Mesendoderm (in vitro differentiated cells): Measurements from ENCODE around the gene SLC27A4.

Experiments
- DNase-seq: peaks from one replicate; pipeline ENCODE4 v3.0.0; 2013
- H2AK5ac ChIP-seq: 2 replicates; pipeline ENCODE4 v1.6.1; 2013; ENCODE audit warnings: low read length, inconsistent platforms
- H2BK120ac ChIP-seq: 2 replicates; pipeline ENCODE4 v1.6.1; 2013; ENCODE audit warnings: low read depth, mild to moderate bottlenecking, low read length, moderate library complexity, mixed read lengths
- H2BK15ac ChIP-seq: replicated peaks from 2 replicates; pipeline ENCODE4 v1.6.1; 2013; ENCODE audit warnings: low read depth, mild to moderate bottlenecking, moderate library complexity
- H2BK5ac ChIP-seq: 2 replicates; pipeline ENCODE4 v1.6.1; 2013; ENCODE audit warnings: low read length, inconsistent platforms
- H3K18ac ChIP-seq: 2 replicates; pipeline ENCODE4 v1.6.1; 2013; ENCODE audit warnings: mild to moderate bottlenecking, low read length, mixed read lengths
- H3K23ac ChIP-seq: one replicate; pipeline ENCODE4 v1.6.1; 2013; ENCODE audit warnings: low read length
- H3K27ac ChIP-seq: 2 replicates; pipeline ENCODE4 v1.5.1; 2013; ENCODE audit warnings: low read depth, mild to moderate bottlenecking, inconsistent platforms, low read length, moderate library complexity
- H3K27me3 ChIP-seq: 2 replicates; pipeline ENCODE4 v1.6.1; 2013; ENCODE audit warnings: low read length, control low read depth, mild to moderate bottlenecking, inconsistent platforms; ENCODE audit not compliant: insufficient read depth, poor library complexity
- H3K36me3 ChIP-seq: 2 replicates; pipeline ENCODE4 v1.6.1; 2013; ENCODE audit warnings: low read length, inconsistent platforms; ENCODE audit not compliant: control insufficient read depth, insufficient read depth
- H3K4ac ChIP-seq: one replicate; pipeline ENCODE4 v1.6.1; 2013; ENCODE audit warnings: low read depth, mild to moderate bottlenecking, low read length, moderate library complexity
- H3K4me1 ChIP-seq: 2 replicates; pipeline ENCODE4 v1.6.1; 2013; ENCODE audit warnings: low read depth, low read length, inconsistent platforms; ENCODE audit not compliant: control insufficient read depth
- H3K4me2 ChIP-seq: 2 replicates; pipeline ENCODE4 v1.6.1; 2013; ENCODE audit warnings: low read length
- H3K4me3 ChIP-seq: 2 replicates; pipeline ENCODE4 v1.5.1; 2013; ENCODE audit warnings: mild to moderate bottlenecking, low read length
- H3K56ac ChIP-seq: one replicate; pipeline ENCODE4 v1.6.1; 2013; ENCODE audit warnings: low read length
- H3K79me1 ChIP-seq: 2 replicates; pipeline ENCODE4 v1.6.1; 2013; ENCODE audit warnings: low read length, inconsistent platforms
- H3K79me2 ChIP-seq: 2 replicates; pipeline ENCODE4 v1.6.1; 2013; ENCODE audit warnings: mild to moderate bottlenecking, low read length; ENCODE audit not compliant: control insufficient read depth, insufficient read depth
- H3K9ac ChIP-seq: 2 replicates; pipeline ENCODE4 v1.6.1; 2013; ENCODE audit warnings: low read length, inconsistent platforms
- H4K5ac ChIP-seq: one replicate; pipeline ENCODE4 v1.6.1; 2013; ENCODE audit warnings: low read length
- H4K8ac ChIP-seq: one replicate; pipeline ENCODE4 v1.6.1; 2013; ENCODE audit warnings: low read depth, mild to moderate bottlenecking, control low read depth, low read length, moderate library complexity
- WGBS: extraction: QIAGEN DNeasy Blood & Tissue Kit; methylation state at CpG from one replicate; pipeline ENCODE4 v1.1.7; 2013; ENCODE audit warnings: low lambda C conversion rate, missing lambda C conversion rate; ENCODE audit not compliant: insufficient coverage; ENCODE audit errors: extremely low coverage; 5-methylcytosine and 5-hydroxymethylcytosine counted together

The SLC27A4 gene

GRCh38 chr9:128361296-128361985, 21.1 kb downstream of the SLC27A4 start:
- no peak overlapping the region for H2AK5ac ChIP-seq
- no peaks in the 10 kb centered on the region for H3K27me3 ChIP-seq
- H2BK120ac ChIP-seq, result no peak overlapping the region
- H3K4me3 ChIP-seq, result no peak overlapping the region
- no peak overlapping the region for H3K9ac ChIP-seq
- H3K27ac ChIP-seq, result no peak overlapping the region
- H3K4ac ChIP-seq, result no peak overlapping the region
- H3K18ac ChIP-seq, result no peak overlapping the region
- no peak overlapping the region for H3K4me2 ChIP-seq
- no peak for DNase-seq
- no CpG with 5 or more reads among the region's 14 CpGs for WGBS
- H3K23ac ChIP-seq, result no peak overlapping the region
- H3K36me3 ChIP-seq, result no peaks in the 10 kb centered on the region
- no peak overlapping the region for H4K8ac ChIP-seq
- no peaks in the 10 kb centered on the region for H3K79me1 ChIP-seq
- H3K79me2 ChIP-seq, result no peaks in the 10 kb centered on the region
- H2BK5ac ChIP-seq, result no peak overlapping the region
- no peak overlapping the region for H3K56ac ChIP-seq
- H4K5ac ChIP-seq, result no peak overlapping the region
- no peak overlapping the region for H2BK15ac ChIP-seq
- peaks cover 5% of the 10 kb centered on the region for H3K4me1 ChIP-seq

- peak overlapping the region; percentile 10 for H3K56ac ChIP-seq
- no peak overlapping the region for H3K18ac ChIP-seq
- WGBS, result no CpG with 5 or more reads among the region's 20 CpGs
- H2BK120ac ChIP-seq, result no peak overlapping the region
- no peak overlapping the region for H3K4ac ChIP-seq
- H3K79me2 ChIP-seq, result no peaks in the 10 kb centered on the region
- H3K23ac ChIP-seq, result no peak overlapping the region
- peak overlapping the region; percentile 35 for H3K9ac ChIP-seq
- H3K4me3 ChIP-seq, result no peak overlapping the region
- H3K36me3 ChIP-seq, result no peaks in the 10 kb centered on the region
- H3K79me1 ChIP-seq, result no peaks in the 10 kb centered on the region
- peaks cover 5% of the 10 kb centered on the region for H3K4me1 ChIP-seq
- no peak overlapping the region for H2AK5ac ChIP-seq
- H3K27ac ChIP-seq, result no peak overlapping the region
- no peak overlapping the region for H2BK15ac ChIP-seq
- H2BK5ac ChIP-seq, result no peak overlapping the region
- no peak overlapping the region for H4K5ac ChIP-seq
- H3K27me3 ChIP-seq, result no peaks in the 10 kb centered on the region
- no peak overlapping the region for H4K8ac ChIP-seq
- H3K4me2 ChIP-seq, result peak overlapping the region; percentile 21
- peak; percentile 88 for DNase-seq
Measured at GRCh38 chr9:128361986-128362646, 21.8 kb downstream of the SLC27A4 start.

GRCh38 chr9:128362774-128363173, 22.4 kb downstream of the SLC27A4 start:
- no peak overlapping the region for H3K4me3 ChIP-seq
- H2AK5ac ChIP-seq, result no peak overlapping the region
- no peak overlapping the region for H2BK5ac ChIP-seq
- H4K8ac ChIP-seq, result no peak overlapping the region
- no peak overlapping the region for H2BK15ac ChIP-seq
- H3K36me3 ChIP-seq, result no peaks in the 10 kb centered on the region
- no peak overlapping the region for H3K18ac ChIP-seq
- no peak overlapping the region for H3K23ac ChIP-seq
- WGBS, result no CpG with 5 or more reads among the region's 3 CpGs
- no peaks in the 10 kb centered on the region for H3K79me2 ChIP-seq
- no peak overlapping the region for H3K27ac ChIP-seq
- H3K4ac ChIP-seq, result no peak overlapping the region
- no peak overlapping the region for H4K5ac ChIP-seq
- no peaks in the 10 kb centered on the region for H3K27me3 ChIP-seq
- H3K9ac ChIP-seq, result no peak overlapping the region
- H2BK120ac ChIP-seq, result no peak overlapping the region
- no peak overlapping the region for H3K4me2 ChIP-seq
- H3K56ac ChIP-seq, result no peak overlapping the region
- DNase-seq, result no peak
- H3K4me1 ChIP-seq, result peaks cover 5% of the 10 kb centered on the region
- no peaks in the 10 kb centered on the region for H3K79me1 ChIP-seq

- H3K56ac ChIP-seq, result peak overlapping the region; percentile 73
- H3K27me3 ChIP-seq, result no peaks in the 10 kb centered on the region
- H2AK5ac ChIP-seq, result peak overlapping the region; percentile 82
- H2BK15ac ChIP-seq, result no peak overlapping the region
- no peak overlapping the region for H2BK5ac ChIP-seq
- no peak for DNase-seq
- H3K4me3 ChIP-seq, result no peak overlapping the region
- no peak overlapping the region for H3K23ac ChIP-seq
- H3K4me1 ChIP-seq, result peaks cover 7% of the 10 kb centered on the region
- H3K27ac ChIP-seq, result no peak overlapping the region
- H3K36me3 ChIP-seq, result no peaks in the 10 kb centered on the region
- WGBS, result no CpG with 5 or more reads among the region's 4 CpGs
- no peaks in the 10 kb centered on the region for H3K79me1 ChIP-seq
- H2BK120ac ChIP-seq, result no peak overlapping the region
- peak overlapping the region; percentile 54 for H3K9ac ChIP-seq
- H3K4me2 ChIP-seq, result no peak overlapping the region
- H4K8ac ChIP-seq, result no peak overlapping the region
- H3K79me2 ChIP-seq, result no peaks in the 10 kb centered on the region
- no peak overlapping the region for H3K4ac ChIP-seq
- no peak overlapping the region for H4K5ac ChIP-seq
- peak overlapping the region; percentile 53 for H3K18ac ChIP-seq
Measured at GRCh38 chr9:128365525-128365924, 25.2 kb downstream of the SLC27A4 start.

DNA sequence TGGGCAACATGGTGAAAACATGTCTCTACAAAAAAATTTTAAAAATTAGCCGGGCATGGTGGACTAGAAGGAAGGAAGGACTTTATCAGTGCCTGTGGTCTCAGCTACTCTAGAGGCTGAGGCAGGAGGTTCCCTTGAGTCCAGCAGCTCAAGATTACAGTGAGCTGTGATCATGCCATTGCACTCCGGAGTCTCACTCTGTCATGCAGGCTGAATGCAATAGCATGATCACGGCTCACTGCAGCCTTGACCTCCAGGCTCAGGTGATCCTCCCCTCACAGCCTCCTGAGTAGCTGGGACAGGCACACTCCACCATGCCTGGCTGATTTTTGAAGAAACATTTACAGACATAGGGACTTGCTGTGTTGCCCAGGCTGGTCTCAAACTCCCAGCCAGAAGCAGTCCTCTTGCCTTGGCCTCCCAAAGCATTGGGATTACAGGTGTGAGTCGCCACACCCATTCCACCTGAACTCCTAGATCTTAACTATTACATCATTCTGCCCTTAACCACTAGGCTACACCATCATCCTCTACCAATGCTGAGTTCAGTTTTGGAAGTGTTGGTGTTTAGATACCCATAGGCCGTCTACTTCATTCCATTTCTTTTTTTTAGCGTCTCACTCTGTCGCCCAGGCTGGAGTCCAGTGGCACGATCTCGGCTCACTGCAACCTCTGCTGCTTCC, 28.8 kb downstream of the SLC27A4 start:
- no peak overlapping the region for H2AK5ac ChIP-seq
- H2BK5ac ChIP-seq, result no peak overlapping the region
- no peaks in the 10 kb centered on the region for H3K36me3 ChIP-seq
- H3K4ac ChIP-seq, result no peak overlapping the region
- no peak overlapping the region for H3K9ac ChIP-seq
- H2BK120ac ChIP-seq, result no peak overlapping the region
- H3K27ac ChIP-seq, result no peak overlapping the region
- H3K27me3 ChIP-seq, result no peaks in the 10 kb centered on the region
- no peak overlapping the region for H3K18ac ChIP-seq
- H2BK15ac ChIP-seq, result no peak overlapping the region
- WGBS, result no CpG with 5 or more reads among the region's 9 CpGs
- peaks cover 10% of the 10 kb centered on the region for H3K4me1 ChIP-seq
- H3K79me1 ChIP-seq, result peaks cover 18% of the 10 kb centered on the region
- H3K79me2 ChIP-seq, result peaks cover 14% of the 10 kb centered on the region
- H3K4me3 ChIP-seq, result no peak overlapping the region
- no peak overlapping the region for H3K4me2 ChIP-seq
- no peak overlapping the region for H4K8ac ChIP-seq
- no peak overlapping the region for H3K56ac ChIP-seq
- no peak overlapping the region for H3K23ac ChIP-seq
- H4K5ac ChIP-seq, result no peak overlapping the region
- no peak for DNase-seq
